Motor neuron (in vitro differentiated cells): ENCODE data around the gene UMPS. TPM values are rescaled to one million over a fixed set of nuclear protein-coding genes. Genes with fewer than 3 reads are reported as not detected.
"Not testable (repeated sequence)": the region's sequence is repeated elsewhere in the genome, so short reads cannot be mapped to it uniquely, and the experiment has no call there.

ENCODE experiments used
- ATAC-seq, 8 experiments: fragments of 200-7000 bp; cut with Tn5 transposase; replicated peaks in 6 of 8; 2 replicates each; pipeline ENCODE4 v1.8.0; 2021; ENCODE audit warnings: mild to moderate bottlenecking in 8 of 8, moderate library complexity in 8 of 8
- H3K27ac ChIP-seq, 2 donors: fragments of 250-450 bp; sonication (Bioruptor Pico); 2 replicates each; pipeline ENCODE4 v1.9.0; 2021; ENCODE audit warnings: antibody characterized with exemption in 2 of 2, mild to moderate bottlenecking in 2 of 2, moderate library complexity in 1 of 2
- H3K4me1 ChIP-seq, 2 donors: fragments of 250-450 bp; sonication (Bioruptor Pico); replicated peaks in 1 of 2; 2 replicates each; pipeline ENCODE4 v1.6.1; 2021; ENCODE audit warnings: antibody characterized with exemption in 2 of 2, mild to moderate bottlenecking in 2 of 2, moderate library complexity in 1 of 2
- H3K4me3 ChIP-seq, 5 donors: fragments of 250-450 bp; sonication (Bioruptor Pico); 2 replicates each; pipeline ENCODE4 v1.9.0; 2021; ENCODE audit warnings: antibody characterized with exemption in 5 of 5, mild to moderate bottlenecking in 5 of 5, moderate library complexity in 4 of 5
- WGBS, 10 experiments: fragments of 450-650 bp; shearing (Covaris generic); methylation state at CpG; one replicate each; pipeline ENCODE4 v1.0.0; 2022; 5-methylcytosine and 5-hydroxymethylcytosine counted together
- in situ Hi-C, 9 experiments: fragments of 400-800 bp; cut with MboI; loops; one replicate each; pipeline ENCODE4 v1.15.0; 2021; ENCODE audit warnings: low sequenced_read_pairs in 9 of 9, low pct_unique_long_range_greater_than_20kb in 2 of 9; ENCODE audit not compliant: unreplicated experiment in 9 of 9
- total RNA-seq, 8 experiments: library from RNA; unstranded; fragments of 300-600 nt; gene quantifications; 2 replicates each; pipeline versions ENCODE4 v1.2.3 to v1.2.4, GENCODE V29; 2022

UMPS gene
- total RNA-seq, 8 experiments from 2014 or later, result 12.6 to 34.2 (median 24.2) TPM

DNA sequence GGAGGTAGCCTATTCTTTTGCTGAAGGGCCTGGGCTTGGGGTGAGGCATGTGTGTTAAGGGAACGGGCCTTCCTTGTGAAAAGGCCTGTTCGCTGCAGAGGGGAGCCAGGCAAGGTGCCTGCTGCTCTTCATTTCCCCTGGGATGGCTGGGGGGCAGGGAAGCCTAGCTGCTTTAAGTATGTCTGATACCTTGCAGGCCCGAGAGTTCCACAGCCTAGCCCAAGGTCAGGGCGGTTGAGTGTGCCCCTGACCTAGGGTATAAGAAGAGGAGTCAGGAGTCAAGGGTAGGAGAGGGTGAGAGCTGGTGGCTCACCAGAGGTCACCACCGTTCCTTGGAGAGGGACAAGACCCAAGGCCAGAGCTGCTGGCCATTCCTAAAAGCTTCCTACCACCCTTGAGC, 46.6 kb downstream of the UMPS start:
- no peak overlapping the region for H3K4me3 ChIP-seq
- ATAC-seq, result no peak
- peaks cover 37 to 52% of the 10 kb centered on the region in 2 donors for H3K4me1 ChIP-seq
- in situ Hi-C loops, result no loop called here
- no peak overlapping the region for H3K27ac ChIP-seq
- 80 to 100% (median 100%) methylated on average over 1 to 3 of the region's 5 CpGs; no CpG with 5 or more reads in 5 of the 10 experiments for WGBS, 10 experiments

DNA sequence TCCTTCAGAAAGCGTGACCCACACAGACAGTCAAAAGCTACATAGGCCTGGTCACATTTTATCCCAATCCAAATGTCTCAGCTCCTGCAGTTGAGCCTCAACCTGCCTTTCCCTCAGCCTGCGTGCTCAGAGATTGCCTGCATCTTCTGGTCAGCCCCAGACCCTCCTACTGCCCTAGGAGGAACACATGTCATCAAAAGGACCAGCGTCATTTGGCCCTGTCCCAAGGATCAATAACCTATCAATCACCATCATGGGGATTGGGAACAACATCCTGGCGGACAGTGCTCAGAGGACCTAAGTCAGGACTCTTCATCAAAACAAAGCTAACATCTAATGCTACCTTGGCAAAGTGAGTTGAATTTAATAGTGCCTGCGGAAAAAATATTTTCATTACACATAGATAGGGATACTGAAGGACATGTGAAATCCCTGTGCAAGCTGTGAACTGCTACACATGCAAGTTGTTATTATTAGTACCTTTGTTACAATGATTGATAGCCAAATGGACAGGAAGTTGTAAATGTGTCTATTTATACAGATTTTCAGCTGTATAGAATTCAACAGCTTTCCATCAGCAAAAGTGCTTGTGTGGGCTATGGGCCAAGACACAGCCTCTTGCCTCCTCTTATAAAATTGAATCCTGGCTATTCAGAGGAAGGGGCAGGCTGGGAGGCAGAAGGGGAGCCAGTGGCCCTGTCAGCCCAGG, 47.7 kb downstream of the UMPS start:
- ATAC-seq, result peak in 5 of 8 experiments; percentile 15 to 57 (median 36)
- 58 to 100% (median 73%) methylated on average over 1 to 4 of the region's 5 CpGs; no CpG with 5 or more reads in 4 of the 10 experiments for WGBS, 10 experiments
- in situ Hi-C loops, result no loop called here
- peaks cover 27 to 41% of the 10 kb centered on the region in 2 donors for H3K4me1 ChIP-seq
- no peak overlapping the region for H3K4me3 ChIP-seq
- peak overlapping the region in 1 of 2 donors; percentile 57 for H3K27ac ChIP-seq

DNA sequence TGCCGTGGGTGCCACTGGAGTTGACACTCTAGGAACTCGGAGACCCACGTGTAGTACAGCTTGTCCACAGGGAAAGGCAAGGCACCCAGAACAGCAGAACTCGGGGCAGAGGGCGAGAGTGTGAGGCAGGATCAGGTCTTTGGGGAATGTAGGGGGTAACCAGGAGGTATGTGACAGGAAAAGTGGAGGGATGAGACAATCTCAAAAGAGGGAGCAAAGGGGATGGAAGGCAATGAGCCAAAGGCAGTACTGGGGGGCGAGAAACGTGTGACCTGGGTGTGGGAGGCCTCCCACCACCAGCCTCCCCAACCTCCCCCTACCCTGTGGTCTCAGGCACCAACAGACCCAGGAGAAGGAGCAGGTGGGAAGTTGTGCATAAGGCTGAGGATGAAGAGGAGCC, 48.9 kb downstream of the UMPS start:
- ATAC-seq, result no peak
- 87 to 100% (median 94%) methylated on average over 1 to 3 of the region's 7 CpGs; no CpG with 5 or more reads in 7 of the 10 experiments for WGBS, 10 experiments
- H3K27ac ChIP-seq, result no peak overlapping the region

DNA sequence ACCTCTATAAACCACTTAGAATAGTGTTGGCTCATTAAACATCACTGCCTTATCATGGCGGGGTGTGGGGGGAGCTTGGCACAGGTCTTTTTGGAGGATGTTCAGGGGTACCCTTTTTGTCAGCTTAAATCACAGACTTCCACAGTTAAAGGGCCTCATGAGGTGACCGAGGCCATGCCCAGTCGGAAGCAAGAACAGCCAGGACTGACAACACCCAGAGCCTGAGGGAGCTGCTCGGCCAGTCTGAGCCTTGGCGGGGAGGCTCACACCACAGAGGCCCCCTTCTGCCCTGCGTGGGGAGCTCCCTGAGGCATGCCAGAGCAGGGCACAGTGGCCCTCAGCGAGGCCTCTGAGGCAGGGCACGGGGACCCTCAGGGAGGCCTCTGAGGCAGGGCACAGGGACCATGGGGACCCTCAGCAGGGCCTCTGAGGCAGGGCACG, 49.5 kb downstream of the UMPS start:
- Histone ChIP-seq H3K4me3 (no peak overlapping the region), H3K4me1 (peaks cover 30 to 44% of the 10 kb centered on the region in 2 donors), H3K27ac (no peak overlapping the region)
- no peak for ATAC-seq
- in situ Hi-C loops, result no loop called here
- 60 to 100% (median 81%) methylated on average over 1 to 4 of the region's 9 CpGs; no CpG with 5 or more reads in 4 of the 10 experiments for WGBS, 10 experiments

More for the DNA sequence above, 48.9 kb downstream of the UMPS start:
- in situ Hi-C loops, result no loop called here
- peaks cover 30 to 43% of the 10 kb centered on the region in 2 donors for H3K4me1 ChIP-seq
- no peak overlapping the region for H3K4me3 ChIP-seq

DNA sequence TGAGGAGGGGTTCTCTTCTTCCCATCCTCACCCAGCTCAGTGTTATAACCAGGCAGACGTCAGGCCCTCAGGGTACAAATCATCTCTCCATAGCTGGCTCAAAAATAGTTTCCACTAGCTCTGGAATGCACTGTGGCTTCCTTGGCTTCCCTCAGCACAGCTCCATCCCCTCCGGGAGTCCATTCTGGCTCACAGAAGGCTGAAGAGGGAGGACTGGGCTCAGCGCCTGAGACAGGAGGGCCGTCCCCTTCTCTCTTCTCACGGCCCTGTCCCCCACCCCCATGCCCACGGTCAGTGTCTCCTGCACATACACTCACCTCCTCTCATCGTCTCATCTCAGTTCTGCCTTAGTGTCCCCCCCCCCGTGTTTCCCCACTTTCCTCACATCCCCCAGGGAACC, 50.1 kb downstream of the UMPS start:
- no peak overlapping the region for H3K27ac ChIP-seq
- H3K4me1 ChIP-seq, result peaks cover 30 to 44% of the 10 kb centered on the region in 2 donors
- 100% methylated on average over 1 of the region's 8 CpGs; no CpG with 5 or more reads in 9 of the 10 experiments for WGBS, 10 experiments
- in situ Hi-C loops, result no loop called here
- no peak overlapping the region for H3K4me3 ChIP-seq
- peak; percentile 18 to 89 (median 40) for ATAC-seq

DNA sequence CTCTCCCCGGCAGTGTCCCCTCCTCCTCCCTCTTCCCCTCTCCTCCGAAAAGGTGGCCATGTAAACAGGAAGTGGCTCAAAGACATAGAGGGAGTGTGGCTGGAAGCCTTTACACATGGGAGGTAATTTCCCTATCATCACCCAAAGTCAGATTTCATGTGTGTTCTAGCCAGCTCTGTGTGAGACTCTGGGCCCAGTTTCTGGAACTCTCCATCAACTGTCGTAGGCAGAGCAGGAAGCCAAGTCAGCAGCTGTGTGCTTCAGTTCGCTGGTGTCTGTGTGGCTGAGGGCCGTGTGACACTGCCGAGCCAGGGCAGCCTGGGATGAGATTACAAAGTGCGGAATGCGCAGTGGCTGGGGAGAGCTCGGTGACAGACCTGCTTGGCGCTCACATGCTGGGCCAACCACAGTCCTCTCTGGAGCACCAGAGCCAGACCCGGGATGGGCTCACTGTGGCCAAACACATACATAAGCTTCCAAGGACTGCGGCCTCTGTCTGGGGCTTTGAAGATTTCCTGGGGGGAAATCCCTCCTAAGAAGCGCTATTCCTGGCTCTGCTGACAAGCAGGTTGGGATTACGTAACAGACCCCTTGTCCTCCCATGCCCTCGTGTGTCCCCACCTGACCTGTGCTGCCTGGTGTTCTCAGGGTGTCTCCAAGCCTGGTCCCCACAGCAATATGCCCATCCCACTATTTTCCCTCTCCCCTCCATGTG, 50.7 kb downstream of the UMPS start:
- in situ Hi-C loops, result no loop called here
- Histone ChIP-seq H3K4me1 (peaks cover 30 to 44% of the 10 kb centered on the region in 2 donors), H3K27ac (peak overlapping the region in 1 of 2 donors; percentile 61), H3K4me3 (no peak overlapping the region)
- 0 to 92% (median 62%) methylated on average over 1 to 6 of the region's 15 CpGs; no CpG with 5 or more reads in 5 of the 10 experiments for WGBS, 10 experiments
- peak; percentile 34 to 76 (median 67) for ATAC-seq

DNA sequence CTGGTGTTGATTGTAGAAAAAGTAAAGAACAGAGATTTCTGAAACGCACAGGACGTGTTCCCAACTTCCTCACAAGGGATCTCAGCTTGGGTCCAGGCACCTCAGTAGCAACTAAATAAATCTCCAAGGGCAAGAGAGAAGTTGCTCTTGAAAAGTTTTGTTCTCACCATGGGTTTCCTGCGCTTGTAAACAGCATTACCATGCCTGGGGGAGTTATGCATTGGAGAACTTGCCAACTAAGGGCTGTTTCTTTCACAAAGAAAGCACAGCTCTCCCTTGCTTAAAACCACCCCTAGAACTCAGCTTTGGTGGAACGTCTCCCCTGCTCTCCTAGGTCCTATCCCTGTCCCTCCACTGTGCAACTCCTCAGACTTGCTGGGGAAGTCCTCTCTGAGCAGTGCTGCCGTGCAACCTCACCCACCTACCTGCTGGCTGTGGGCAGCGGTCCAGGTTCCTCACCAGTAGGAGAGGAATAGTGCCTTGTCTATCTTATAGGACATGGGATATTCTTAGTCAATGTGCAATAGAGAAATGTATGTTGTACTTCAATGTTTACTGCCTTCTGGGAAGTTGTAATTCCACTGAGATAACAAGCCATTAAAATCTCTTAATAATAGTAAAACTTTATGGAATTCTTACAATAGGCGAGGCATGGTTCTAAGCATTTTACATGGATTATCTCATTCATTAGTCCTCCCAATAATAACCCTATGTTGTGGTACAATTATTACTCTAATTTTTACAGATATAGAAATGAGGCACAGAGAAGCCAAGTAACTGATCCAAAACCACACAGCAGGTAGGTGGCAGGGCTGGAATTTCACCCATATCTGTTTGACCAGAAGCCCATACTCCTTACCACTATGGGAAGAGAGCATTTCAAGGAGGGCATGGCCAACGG, 51.5 kb downstream of the UMPS start:
- Histone ChIP-seq H3K4me1 (peaks cover 30 to 44% of the 10 kb centered on the region in 2 donors), H3K4me3 (no peak overlapping the region), H3K27ac (no peak overlapping the region)
- in situ Hi-C loops, result no loop called here
- no peak for ATAC-seq
- WGBS, 10 experiments, result 60 to 100% (median 93%) methylated on average over 1 to 7 of the region's 8 CpGs

DNA sequence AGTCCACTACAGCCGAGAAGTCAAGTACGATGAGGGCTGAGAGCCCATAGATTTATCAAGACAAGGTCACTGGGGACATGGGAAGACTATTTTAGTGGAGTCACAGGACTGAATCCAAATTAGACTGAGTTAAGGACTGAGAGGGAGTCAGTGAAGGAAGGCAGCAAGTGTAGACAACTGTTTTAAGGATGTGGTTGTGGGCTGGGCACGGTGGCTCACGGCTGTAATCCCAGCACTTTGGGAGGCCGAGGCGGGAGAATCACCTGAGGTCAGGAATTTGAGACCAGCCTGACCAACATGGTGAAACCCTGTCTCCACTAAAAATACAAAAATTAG, 52.1 kb downstream of the UMPS start:
- ATAC-seq, in situ Hi-C loops, H3K27ac ChIP-seq, H3K4me3 ChIP-seq: not testable (repeated sequence)
- 89 to 100% (median 100%) methylated on average over 1 to 4 of the region's 6 CpGs; no CpG with 5 or more reads in 4 of the 10 experiments for WGBS, 10 experiments
- H3K4me1 ChIP-seq, result peaks cover 30 to 42% of the 10 kb centered on the region in 2 donors

DNA sequence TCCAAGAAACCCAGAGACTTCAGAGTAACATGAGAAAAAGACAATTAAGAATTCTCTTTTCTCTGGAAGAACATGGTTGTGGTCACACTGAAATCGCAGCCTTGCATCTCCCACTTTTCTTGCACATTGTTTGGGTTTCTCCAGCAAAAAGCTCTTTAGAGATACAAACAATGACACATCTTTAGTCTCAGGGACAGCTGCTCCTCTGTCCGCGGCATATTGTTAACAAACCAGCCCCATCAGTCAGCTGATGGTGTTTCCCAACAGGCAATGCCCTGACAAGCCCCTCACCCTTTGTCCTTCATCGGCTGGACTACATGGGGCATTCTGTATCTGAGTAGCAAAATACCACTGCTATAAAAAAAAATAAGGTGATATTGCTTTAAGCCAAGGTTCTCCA, 53.4 kb downstream of the UMPS start:
- 17 to 100% (median 53%) methylated on average over 1 to 4 of the region's 4 CpGs; no CpG with 5 or more reads in 2 of the 10 experiments for WGBS, 10 experiments
- no peak overlapping the region for H3K4me3 ChIP-seq
- H3K27ac ChIP-seq, result no peak overlapping the region
- in situ Hi-C loops, result no loop called here
- peak in 5 of 8 experiments; percentile 63 to 79 (median 68) for ATAC-seq
- peaks cover 18 to 29% of the 10 kb centered on the region in 2 donors for H3K4me1 ChIP-seq

DNA sequence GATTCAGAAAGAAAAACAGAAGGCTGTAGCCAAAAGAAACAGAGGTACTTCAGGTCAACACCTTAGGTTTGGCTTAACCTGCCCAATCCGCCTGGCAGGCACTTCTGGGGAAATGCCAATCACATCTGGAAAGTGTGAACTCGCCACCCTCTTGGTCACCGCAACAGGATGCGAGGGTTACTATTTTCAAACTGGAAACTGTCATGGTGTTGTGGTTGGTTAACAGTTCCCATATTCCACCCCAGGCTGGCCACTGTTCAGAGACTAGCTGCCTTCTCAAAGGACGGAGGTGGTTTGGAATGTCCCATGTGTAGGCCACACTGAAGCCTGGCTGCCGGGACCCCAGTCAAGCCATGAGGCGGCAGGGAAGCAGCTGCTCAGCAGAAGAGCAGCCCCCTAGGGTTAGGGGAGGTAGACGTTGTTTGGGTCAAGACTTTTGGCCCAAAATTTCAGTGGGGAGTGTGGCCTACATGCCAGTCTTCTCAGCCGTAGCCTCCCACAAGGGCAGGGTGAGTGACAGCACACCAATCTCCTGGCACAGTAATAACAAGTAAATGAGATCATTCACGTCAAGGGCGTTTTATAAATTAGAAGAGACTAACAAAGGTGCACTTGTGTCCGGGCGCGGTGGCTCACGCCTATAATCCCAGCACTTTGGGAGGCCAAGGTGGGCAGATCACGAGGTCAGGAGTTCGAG, 54.6 kb downstream of the UMPS start:
- H3K27ac ChIP-seq, result no peak overlapping the region
- ATAC-seq, result no peak
- WGBS, 10 experiments, result 82 to 100% (median 96%) methylated on average over 1 to 4 of the region's 17 CpGs; no CpG with 5 or more reads in 3 of the 10 experiments
- no peak overlapping the region for H3K4me3 ChIP-seq
- in situ Hi-C loops, result no loop called here
- H3K4me1 ChIP-seq, result peaks cover 18 to 23% of the 10 kb centered on the region in 2 donors

DNA sequence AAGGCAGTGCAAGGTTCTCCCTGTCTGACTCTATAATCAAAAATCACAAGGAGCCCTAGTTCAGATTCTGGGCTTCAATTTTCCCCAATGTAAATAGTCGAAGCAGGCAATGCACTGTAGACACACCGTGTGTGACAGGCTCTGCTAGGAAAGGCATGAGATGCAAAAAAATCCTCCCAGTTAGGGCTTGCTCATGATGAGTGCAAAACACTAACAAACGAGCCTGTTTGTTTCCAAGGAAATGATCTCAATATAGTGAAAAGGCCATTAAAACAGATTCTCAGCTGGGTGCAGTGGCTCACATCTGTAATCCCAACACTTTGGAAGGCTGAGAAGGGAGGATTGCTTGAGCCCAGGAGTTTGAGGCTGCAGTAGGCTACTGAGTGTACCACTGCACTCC, 55.7 kb downstream of the UMPS start:
- peak in 1 of 8 experiments; percentile 39 for ATAC-seq
- 7 to 100% (median 79%) methylated on average over 1 to 2 of the region's 3 CpGs; no CpG with 5 or more reads in 3 of the 10 experiments for WGBS, 10 experiments
- no peak overlapping the region for H3K4me3 ChIP-seq
- in situ Hi-C loops, result no loop called here
- H3K4me1 ChIP-seq, result peaks cover 12 to 13% of the 10 kb centered on the region in 2 donors
- H3K27ac ChIP-seq, result no peak overlapping the region
